GM19468 (cell line): ENCODE measurements around the gene PLOD2.
"Not testable (repeated sequence)": the region's sequence is repeated elsewhere in the genome, so short reads cannot be mapped to it uniquely, and the experiment has no call there.

Experiments used
- ATAC-seq: cut with Tn5 transposase; IDR thresholded peaks from one replicate; pipeline ENCODE4 v1.9.1; 2021; ENCODE audit warnings: mild to moderate bottlenecking, moderate library complexity, moderate number of reproducible peaks; ENCODE audit not compliant: unreplicated experiment; ENCODE audit errors: extremely low read depth

Gene PLOD2

DNA sequence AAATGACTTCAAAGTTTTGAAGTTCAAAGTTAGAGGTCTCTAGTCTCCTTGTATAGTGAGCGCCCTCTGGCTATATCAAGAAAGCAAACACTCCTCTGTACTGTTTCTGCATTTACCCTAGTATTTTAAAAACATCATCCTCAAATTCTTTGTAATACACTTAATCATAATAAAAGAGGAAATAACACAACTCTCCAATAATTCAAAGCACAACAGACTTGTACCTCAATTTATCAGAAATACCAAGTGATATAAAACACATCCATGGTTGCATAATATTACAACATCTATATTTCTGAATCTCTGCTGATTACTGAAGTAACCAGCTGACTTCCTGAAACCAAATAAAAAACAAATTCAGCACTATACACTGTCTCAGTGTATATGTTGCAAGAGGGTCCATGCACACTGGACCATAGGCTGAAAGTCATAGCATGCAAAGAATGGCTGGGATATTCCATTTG, 12.5 kb downstream of the PLOD2 start:
- no peak for ATAC-seq

DNA sequence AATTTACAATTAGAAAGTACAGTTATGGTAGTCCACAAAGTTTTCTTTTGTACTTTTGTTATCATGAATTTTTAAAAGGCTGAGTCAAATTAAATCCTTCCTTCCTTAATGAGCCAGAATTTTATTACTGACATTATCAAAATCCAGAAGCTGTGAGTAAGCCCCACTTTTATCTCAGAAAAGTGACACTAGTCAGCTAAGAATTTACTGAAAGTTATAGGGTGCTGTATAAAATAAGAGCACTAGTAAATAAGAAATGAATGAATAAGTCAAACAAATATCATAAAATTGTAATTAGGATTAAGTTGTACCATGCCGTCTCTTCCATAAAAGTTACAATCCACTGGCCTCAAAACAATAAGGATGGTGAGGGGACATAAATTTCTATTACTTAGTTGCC, 15.3 kb downstream of the PLOD2 start:
- ATAC-seq = no peak

DNA sequence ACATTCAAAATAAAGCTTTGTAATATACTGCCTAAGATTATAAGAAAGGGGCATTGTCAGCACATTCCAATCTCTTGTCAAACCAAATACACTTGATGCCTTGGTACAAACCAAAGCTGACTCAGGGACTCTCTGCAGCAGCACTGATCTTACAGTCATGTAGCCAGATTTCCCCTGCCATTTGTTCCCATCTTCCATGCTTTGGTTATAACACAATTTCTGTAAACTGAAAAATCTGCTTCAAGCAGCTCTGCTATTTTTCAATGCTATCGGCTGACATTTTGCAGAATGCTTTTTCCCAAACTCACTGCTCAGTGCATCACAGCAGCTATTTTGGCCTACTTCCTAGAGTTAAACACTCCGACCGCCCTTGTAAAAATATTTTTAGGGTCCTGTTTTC, 18.2 kb downstream of the PLOD2 start:
- no peak for ATAC-seq

DNA sequence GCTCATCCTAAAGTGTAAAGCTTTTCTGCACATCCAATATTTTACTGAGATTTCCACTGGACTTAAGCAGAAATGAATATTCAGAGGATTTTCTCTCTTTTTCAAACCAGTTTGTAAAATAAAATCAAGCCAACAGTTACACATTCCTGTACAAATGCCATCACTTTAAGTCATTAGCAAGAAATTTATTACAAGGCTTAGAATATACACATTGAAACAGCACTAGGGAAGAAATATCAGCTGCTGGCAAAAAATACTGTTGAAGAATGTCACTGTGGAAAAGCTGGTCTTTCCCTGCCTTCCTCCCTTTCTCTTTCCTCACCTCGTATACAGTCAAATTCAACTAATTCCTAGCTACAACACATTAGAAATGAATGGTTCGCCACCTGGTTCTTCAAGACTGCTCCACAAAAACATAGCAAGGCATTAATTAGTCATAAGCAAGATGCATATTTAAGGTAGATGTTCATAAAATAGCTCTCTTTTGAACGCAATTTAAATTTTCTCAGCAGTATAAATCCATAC, 21.3 kb downstream of the PLOD2 start:
- ATAC-seq = no peak

DNA sequence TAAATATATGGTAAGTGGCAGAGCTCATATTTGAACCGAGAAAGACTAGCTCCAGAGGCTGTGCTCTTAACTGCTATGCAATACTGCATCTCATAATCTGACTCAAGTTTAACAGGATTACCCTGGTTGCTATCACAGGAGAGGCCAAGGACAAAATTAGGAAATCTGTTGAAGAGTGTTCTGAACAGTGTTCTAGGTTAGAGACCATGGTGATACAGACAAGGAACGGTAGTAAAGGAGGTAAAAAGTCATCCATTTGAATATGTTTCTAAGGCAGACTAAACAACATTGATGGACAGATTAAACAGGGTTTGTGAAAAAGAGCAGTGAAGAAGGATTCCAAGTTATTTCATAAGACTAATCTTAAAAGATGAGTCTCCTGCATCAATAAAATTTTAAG, 22.1 kb downstream of the PLOD2 start:
- ATAC-seq = no peak

DNA sequence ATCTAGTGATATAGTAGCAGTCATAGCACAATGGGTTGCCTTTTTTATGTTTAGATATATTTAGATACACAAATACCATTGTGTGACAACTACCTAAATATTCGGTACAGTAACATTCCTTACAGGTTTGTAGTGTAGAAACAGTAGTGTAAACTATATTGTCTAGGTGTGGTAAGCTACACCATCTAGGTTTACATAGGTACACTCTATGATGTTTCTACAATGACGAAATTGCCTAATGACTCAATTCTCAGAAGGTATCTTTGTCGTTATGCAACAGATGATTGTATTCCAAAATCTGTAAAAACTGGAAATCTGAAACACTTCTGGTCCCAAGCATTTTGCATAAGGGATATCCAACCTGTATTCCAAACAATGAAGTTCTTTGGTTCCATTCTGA, 24.3 kb downstream of the PLOD2 start:
- ATAC-seq = no peak

DNA sequence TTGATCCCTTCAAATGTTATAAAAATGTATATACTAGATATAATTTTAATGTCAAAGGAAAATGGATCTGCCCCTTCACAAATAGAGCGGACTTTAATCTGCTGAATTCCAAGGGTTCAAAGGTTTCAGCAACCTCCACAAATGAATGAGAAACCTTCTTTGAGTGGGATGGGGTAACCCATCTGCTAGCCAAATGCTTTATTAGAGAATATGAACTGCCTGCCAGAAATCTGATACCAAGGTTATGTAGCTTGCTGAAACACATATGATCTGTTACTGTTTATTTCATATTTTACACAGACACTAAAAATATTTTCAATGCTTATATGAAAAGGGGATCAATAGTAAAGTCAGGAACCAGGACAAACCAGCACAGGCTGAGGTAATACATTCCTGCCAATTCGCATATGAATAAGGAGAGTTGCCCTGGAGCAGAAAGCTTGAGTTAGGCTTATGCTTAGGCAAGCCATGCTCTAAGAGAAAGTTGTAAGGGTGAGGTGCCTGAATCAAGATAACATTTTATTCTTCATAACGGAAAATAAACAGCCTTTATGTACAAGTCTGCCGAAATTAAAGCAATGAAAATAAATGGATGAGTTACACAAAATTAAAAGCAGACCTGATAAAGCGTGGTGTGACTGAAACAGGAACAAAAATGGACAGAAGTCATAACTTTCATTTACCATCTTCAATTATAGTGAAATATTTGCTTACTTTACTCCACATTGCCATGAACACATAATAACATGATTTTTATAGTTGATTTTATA, 26.5 kb downstream of the PLOD2 start:
- ATAC-seq = no peak

DNA sequence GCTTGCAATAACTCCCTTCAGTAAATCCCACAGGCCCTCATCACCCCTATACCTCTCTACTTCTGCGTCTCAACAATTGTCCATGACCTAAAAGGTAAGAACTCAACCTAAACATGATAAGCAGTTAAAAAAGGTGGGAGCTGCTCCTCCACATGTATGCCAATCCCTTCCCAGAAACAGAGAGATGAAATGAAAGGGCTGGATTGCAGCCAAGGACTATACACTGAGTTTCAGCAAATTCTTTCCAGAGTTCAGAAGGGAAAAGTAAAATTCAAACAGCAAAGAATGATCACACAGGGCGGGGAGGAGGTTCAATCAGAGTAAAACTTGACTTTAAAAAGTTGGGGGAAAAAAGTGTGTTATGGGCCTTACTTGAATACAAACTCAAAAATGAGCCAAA, 27.5 kb downstream of the PLOD2 start:
- no peak for ATAC-seq

DNA sequence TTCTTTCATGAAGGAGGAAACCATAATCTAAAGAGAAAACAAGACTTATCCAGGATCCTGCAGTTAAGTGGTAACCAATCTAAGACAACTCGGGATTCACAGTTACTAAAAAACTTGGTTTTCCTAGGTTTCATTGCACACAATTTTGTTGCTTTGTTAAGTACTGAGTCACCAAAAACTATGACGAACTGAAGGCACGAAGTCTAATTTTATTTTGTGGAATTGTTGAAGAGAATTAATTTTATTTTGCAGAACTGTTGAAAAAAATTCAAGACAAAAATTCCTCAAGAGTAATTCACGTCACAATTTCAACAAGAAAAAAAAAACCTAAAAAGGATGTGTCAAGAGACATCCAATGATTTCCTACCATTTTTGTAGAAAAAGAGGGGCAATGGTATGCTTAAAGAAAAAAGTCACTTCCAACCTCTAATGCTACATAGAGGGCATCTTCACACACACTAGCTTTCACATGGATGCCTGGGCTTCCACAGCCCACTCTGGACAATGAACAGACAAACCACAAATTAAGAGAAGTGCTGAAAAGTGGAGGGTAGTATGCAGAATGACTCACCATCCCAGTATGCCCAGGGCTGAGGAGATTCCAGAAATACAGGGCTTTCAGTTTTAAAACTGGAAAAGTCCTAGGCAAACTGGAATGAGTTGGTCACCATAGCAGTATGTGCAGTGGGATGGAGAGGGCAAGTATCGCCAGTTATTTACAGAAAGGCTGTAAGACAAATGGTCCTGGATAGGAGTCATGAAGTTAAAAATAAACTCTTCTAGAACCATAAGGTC, 29.2 kb downstream of the PLOD2 start:
- no peak for ATAC-seq

DNA sequence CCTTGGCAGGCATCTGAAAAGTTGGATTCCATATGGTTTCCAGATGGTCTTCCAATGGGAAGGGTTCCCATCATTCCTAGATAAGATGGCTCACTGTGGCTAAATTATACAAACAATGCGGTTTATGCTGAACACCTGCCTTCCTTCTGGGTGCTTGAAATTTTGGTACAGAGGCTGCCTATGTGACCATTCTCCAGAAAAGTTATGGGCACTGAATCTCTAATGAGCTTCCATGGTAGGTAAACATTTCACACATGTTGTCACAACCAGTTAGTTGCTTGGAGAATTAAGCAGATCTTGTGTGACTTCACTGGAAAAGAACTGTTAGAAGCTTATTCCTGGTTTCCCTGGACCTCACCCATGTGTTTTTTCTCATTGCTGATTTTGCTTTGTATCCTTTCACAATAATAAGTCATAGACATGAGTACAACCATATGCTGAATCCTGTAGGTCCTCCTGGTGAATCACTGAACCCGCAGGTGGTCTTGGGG, 30.1 kb downstream of the PLOD2 start:
- no peak for ATAC-seq

DNA sequence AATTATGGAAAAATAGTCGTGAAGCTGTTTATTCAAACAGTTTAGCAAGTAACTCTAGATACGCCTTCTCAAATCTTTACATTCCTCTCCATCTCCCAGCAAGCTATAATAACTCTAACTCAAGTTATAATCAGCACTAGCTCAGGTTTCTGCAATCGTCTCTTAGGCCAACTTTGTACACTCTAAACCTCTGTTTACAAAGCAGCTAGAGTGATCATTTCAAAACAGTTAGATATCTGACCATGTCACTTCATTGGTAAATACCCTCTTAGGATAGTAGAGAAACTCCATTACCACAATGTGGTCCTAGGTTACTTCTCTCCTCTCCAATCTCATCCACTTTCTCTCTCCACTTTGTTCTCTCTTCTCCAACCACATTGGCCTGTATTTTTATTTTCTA, 31.2 kb downstream of the PLOD2 start:
- no peak for ATAC-seq

DNA sequence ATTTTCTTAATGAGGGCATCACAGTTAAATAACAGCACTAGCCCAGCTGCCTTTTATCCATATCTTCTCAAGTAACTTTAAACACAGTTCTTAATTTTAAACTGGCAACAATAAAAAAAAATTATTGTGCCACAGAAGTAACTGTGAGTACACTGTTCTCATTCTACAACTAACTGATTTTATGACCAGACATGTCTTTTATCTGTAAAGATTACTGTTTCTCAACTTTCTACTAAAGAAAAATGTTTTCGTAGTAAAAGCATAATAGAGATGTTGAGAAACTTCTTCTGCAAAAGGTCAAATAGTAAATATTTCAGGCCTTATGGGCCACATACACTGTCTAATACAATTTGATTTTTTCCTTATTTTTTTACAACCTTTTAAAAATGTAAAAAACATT, 32.0 kb downstream of the PLOD2 start:
- no peak for ATAC-seq

DNA sequence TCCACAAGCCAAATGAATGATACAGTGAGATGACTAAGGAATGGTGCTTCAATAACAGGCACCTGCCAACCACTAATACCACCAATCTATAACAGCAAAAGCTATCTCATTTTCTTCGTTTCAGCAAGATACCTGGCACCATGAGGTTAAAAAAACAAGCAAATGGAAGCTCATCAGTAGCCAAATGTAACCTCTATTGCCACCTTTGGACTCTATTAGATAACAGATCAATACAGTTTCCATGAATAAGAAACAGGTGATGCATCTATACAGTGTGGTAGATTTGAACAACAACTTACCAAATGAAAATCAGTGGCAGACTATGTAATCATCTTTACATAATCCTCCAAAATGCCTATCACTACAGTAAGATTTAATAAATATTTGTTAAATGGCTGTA, 32.8 kb downstream of the PLOD2 start:
- ATAC-seq = no peak

DNA sequence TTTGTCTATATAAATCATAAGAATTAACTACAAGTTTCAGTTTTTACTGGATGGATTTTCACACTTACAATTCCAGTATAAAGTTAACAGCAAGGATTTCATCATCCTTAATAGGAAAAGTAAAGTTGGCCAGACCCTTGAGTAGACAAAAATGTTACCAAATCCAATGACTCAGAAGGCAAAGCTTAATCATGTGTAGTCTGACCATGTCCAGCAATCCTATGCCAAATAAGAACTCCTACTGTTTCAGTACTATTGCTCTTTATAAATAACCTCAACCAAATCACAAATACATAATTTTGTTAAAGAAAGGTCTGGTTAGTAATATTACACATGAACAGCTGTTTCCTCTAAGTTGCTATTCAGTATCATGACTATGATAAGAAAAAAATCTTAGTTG, 35.0 kb downstream of the PLOD2 start:
- no peak for ATAC-seq

DNA sequence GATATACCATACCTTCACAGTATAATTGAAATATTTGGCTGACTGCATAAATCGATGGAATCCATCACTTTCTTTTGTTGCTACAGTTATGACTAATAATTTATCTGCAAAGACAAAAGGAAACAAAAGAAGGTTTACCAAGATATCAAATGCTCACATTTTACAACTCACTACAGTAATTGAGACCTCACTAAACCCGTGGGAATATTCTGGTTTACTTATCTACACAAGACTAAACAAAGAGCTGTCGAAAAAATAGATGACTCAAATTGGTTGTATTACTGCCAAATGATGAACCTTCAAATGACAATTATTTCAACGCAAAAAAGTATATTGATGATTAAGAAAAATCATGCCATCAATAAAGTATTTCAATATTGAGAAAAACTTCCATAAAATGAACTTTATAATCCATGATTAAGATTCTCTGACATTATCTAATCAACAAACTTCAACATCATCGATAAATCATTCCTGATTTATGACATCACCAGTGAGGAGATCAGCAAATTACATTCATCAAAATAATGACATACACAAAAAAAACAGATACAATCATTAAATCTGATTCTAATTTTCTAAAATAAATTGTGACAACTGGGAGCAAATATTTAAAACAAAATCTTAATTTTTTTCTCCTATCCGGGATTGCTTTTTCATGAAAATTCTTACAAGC, 36.7 kb downstream of the PLOD2 start:
- no peak for ATAC-seq

DNA sequence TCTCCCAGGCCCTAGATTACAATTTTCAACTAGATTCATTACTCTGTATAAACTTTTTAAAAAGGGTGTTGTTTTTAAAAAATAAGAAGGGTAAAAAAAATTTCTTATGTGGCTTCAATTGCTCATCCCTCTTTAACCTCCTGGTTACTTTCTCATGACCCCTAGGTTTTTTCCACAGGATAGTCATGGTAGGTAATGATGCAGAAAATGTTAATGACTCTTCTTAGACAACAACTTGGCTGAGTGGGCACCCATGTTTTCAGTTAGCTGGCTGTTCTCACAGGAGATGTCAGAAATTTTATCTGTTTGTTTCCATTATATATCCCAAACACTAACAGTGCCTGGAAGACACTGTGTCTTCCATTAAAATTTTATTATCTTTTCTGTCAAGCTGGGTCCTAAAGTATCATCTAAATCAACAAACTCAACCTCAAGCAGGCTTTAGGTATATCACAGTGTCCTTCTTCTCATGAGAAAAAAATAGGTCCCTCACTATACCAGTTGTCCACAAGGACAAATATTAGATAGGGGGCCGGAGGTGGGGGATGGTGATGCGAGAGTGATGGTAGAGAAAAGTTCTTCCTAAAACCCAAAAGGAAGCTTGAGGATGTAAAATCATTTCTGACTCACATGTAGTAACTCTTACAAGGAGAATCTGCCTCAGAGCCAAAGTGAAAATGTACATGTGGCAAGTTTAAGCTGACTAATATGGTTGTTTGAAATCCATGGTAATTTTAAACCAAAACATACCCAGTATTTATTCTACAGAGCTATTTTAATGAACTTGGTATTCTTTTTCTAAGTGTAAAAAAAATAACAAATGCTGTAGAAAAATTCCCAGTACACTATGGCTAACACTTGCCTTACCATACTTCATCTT, 43.3 kb downstream of the PLOD2 start:
- no peak for ATAC-seq

DNA sequence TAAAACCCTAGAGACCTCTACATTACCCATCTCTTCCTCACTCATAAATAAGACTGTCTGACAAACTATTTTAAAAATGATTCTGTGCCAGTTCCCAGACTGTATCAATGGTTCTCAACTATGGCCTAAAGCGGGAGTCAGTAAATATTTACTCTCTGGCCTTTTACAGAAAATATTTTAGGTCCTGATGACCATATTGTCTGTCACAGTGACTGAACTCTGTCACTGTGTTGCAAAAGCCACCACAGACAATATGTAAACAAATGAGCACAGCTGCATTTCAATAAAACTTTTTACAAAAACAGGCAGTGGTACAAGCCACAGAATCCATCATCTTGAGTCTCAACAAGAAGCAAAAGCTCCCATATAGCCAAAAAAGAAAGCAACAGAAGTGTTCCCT, 45.4 kb downstream of the PLOD2 start:
- no peak for ATAC-seq

DNA sequence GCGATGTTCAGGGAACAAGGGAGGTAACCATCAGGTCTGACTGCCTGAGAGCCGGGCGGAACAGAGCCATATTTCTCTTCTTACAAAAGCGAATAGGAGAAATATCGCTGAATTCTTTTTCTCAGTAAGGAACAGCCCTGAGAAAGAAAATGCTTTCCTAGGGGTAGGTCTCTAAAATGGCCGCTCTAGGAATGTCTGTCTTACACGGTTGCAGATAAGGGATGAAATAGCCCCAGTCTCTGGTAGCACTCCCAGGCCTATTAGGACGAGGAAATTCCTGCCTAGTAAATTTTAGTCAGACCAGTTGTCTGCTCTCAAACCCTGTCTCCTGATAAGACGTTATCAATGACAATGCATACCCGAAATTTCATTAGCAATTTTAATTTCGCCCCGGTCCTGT, 47.2 kb downstream of the PLOD2 start:
- not testable (repeated sequence) for ATAC-seq

DNA sequence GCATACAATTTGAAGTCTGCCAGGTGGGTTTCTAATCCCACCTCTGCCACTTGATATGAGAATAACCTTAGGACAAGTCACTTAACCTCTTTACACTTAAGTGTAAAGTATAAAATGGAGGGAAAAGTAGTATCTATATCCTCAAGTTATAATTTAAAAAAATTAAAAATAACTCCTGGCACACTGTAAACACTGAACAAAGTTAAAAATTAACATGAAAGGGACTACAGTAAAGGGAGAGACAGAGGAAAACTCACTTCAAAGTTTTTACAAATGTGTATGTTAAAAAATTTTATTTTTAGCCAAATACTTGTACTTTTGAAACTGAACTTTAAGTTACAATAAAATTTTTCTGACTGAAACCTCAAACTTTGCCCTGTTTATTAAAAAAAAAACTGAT, 49.6 kb downstream of the PLOD2 start:
- no peak for ATAC-seq

DNA sequence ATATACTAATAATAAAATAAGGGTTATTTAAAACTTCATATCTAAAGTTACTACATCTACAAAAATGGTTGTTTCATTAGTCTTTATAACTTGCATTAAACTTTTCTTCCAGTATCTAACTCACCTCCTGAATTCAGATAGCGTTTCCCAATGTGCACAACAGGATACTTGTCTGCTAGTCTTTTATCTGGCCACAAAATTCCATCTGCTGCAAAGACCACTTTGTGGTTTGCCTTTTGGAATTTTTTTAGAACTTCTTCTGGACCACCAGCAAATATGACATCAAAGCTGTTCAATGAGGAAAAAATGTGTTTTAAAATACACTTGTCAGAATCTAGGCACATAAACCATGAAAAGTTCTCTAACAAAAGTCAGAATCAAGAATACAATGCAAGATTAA, 50.8 kb downstream of the PLOD2 start:
- no peak for ATAC-seq
